Trophoblast cell (in vitro differentiated cells and primary cell): ENCODE results near the gene WRAP73.

Experiments used
- DNase-seq, 2 donors: peaks; one replicate each; pipeline ENCODE4 v3.0.0-alpha.2; 2016
- H2AFZ ChIP-seq: 2 replicates; pipeline ENCODE4 v1.6.1; 2013; ENCODE audit warnings: low read length, moderate library complexity, mild to moderate bottlenecking; ENCODE audit not compliant: insufficient read depth, poor library complexity
- H2AK5ac ChIP-seq: 2 replicates; pipeline ENCODE4 v1.6.1; 2013; ENCODE audit warnings: mild to moderate bottlenecking, low read length
- H2BK120ac ChIP-seq: 2 replicates; pipeline ENCODE4 v1.6.1; 2013; ENCODE audit warnings: low read length, mild to moderate bottlenecking, moderate library complexity; ENCODE audit not compliant: insufficient read depth, poor library complexity
- H2BK12ac ChIP-seq: 2 replicates; pipeline ENCODE4 v1.6.1; 2013; ENCODE audit warnings: mild to moderate bottlenecking, low read length, moderate library complexity
- H2BK5ac ChIP-seq: 2 replicates; pipeline ENCODE4 v1.6.1; 2013; ENCODE audit warnings: low read length, low read depth, moderate library complexity, mild to moderate bottlenecking; ENCODE audit not compliant: poor library complexity
- H3K14ac ChIP-seq: 2 replicates; pipeline ENCODE4 v1.6.1; 2013; ENCODE audit warnings: mild to moderate bottlenecking, low read length
- H3K18ac ChIP-seq: 2 replicates; pipeline ENCODE4 v1.6.1; 2013; ENCODE audit warnings: mild to moderate bottlenecking, low read length
- H3K23ac ChIP-seq: 2 replicates; pipeline ENCODE4 v1.6.1; 2013; ENCODE audit warnings: low read length
- H3K27ac ChIP-seq: 2 replicates; pipeline ENCODE4 v1.5.1; 2013; ENCODE audit warnings: low read depth, mild to moderate bottlenecking, inconsistent platforms, low read length, moderate library complexity
- H3K27me3 ChIP-seq: 2 replicates; pipeline ENCODE4 v1.6.1; 2013; ENCODE audit warnings: inconsistent platforms, mild to moderate bottlenecking, low read length, moderate library complexity; ENCODE audit not compliant: insufficient read depth
- H3K36me3 ChIP-seq, 2 experiments: 1 replicate in 1 of 2; 2 replicates in 1 of 2; pipeline ENCODE4 v1.6.1; 2013; ENCODE audit warnings: low read length in 2 of 2, mild to moderate bottlenecking in 2 of 2, moderate library complexity in 1 of 2; ENCODE audit not compliant: insufficient read depth in 2 of 2, control insufficient read depth in 1 of 2
- H3K4ac ChIP-seq: 2 replicates; pipeline ENCODE4 v1.6.1; 2013; ENCODE audit warnings: low read depth, mild to moderate bottlenecking, low read length, moderate library complexity
- H3K4me1 ChIP-seq, 2 experiments: 1 replicate in 1 of 2; 2 replicates in 1 of 2; pipeline ENCODE4 v1.6.1; 2013; ENCODE audit warnings: low read length in 2 of 2, mild to moderate bottlenecking in 2 of 2, moderate library complexity in 1 of 2; ENCODE audit not compliant: insufficient read depth in 2 of 2, control insufficient read depth in 1 of 2
- H3K4me2 ChIP-seq: 2 replicates; pipeline ENCODE4 v1.6.1; 2013; ENCODE audit warnings: inconsistent platforms, mild to moderate bottlenecking, low read length, moderate library complexity
- H3K4me3 ChIP-seq: 2 replicates; pipeline ENCODE4 v1.5.1; 2013; ENCODE audit warnings: mild to moderate bottlenecking, low read depth, low read length, inconsistent platforms
- H3K79me1 ChIP-seq: one replicate; pipeline ENCODE4 v1.6.1; 2013; ENCODE audit warnings: low read length
- H3K79me2 ChIP-seq: 2 replicates; pipeline ENCODE4 v1.6.1; 2013; ENCODE audit warnings: low read length, mild to moderate bottlenecking; ENCODE audit not compliant: control insufficient read depth, insufficient read depth, poor library complexity
- H3K9ac ChIP-seq: 2 replicates; pipeline ENCODE4 v1.6.1; 2013; ENCODE audit warnings: mild to moderate bottlenecking, low read length
- H3K9me3 ChIP-seq: 2 replicates; pipeline ENCODE4 v1.6.1; 2013; ENCODE audit warnings: low read depth, mild to moderate bottlenecking, control low read depth, inconsistent platforms, low read length; ENCODE audit not compliant: insufficient read depth
- H4K12ac ChIP-seq: 2 replicates; pipeline ENCODE4 v1.6.1; 2013; ENCODE audit warnings: low read depth, mild to moderate bottlenecking, low read length, moderate library complexity
- H4K8ac ChIP-seq: 2 replicates; pipeline ENCODE4 v1.6.1; 2013; ENCODE audit warnings: low read depth, mild to moderate bottlenecking, low read length, moderate library complexity
- H4K91ac ChIP-seq: one replicate; pipeline ENCODE4 v1.6.1; 2013; ENCODE audit warnings: low read depth, mild to moderate bottlenecking, low read length, moderate library complexity
- WGBS: extraction: QIAGEN DNeasy Blood & Tissue Kit; methylation state at CpG from one replicate; pipeline ENCODE4 v1.1.7; 2013; ENCODE audit warnings: missing lambda C conversion rate; ENCODE audit not compliant: insufficient read length, insufficient coverage; ENCODE audit errors: extremely low coverage; 5-methylcytosine and 5-hydroxymethylcytosine counted together

Gene WRAP73

DNA sequence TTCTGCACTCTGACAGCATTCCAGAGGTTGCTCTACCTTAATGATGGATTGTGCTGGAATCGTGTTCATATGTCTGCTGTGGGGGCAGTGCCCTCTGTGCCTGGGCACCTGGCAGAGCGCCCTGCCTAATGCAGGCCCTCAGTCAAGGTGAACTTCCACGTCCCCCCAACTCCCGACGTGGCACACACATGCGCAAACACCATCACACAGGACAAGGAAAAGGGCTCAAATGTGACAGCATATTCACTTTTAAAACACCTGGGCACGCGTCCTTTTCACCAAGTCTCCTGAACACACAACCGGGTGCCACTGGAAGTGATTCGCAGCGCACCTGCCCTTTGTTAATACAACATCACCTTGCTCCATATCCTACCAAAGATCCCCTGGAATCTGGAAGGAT, 13.4 kb downstream of the WRAP73 start:
- DNase-seq, result no peak
- H3K4ac ChIP-seq, result no peak overlapping the region
- no peak overlapping the region for H3K4me2 ChIP-seq
- H3K27ac ChIP-seq, result no peak overlapping the region
- no peak overlapping the region for H2BK120ac ChIP-seq
- H2BK5ac ChIP-seq, result no peak overlapping the region
- H4K91ac ChIP-seq, result no peak overlapping the region
- H3K79me2 ChIP-seq, result no peaks in the 10 kb centered on the region
- no peak overlapping the region for H3K9ac ChIP-seq
- H2AK5ac ChIP-seq, result no peak overlapping the region
- H3K4me3 ChIP-seq, result no peak overlapping the region
- H3K4me1 ChIP-seq, result no peaks in the 10 kb centered on the region
- no peaks in the 10 kb centered on the region for H3K27me3 ChIP-seq
- no peaks in the 10 kb centered on the region for H3K79me1 ChIP-seq
- H3K23ac ChIP-seq, result no peak overlapping the region
- no peak overlapping the region for H3K18ac ChIP-seq
- H3K14ac ChIP-seq, result no peak overlapping the region
- H3K36me3 ChIP-seq, result peaks cover 48 to 69% of the 10 kb centered on the region in 2 experiments
- no peak overlapping the region for H4K12ac ChIP-seq
- H2BK12ac ChIP-seq, result no peak overlapping the region
- H3K9me3 ChIP-seq, result peaks cover 1% of the 10 kb centered on the region
- no peak overlapping the region for H2AFZ ChIP-seq
- WGBS, result no CpG with 5 or more reads among the region's 11 CpGs
- H4K8ac ChIP-seq, result no peak overlapping the region

DNA sequence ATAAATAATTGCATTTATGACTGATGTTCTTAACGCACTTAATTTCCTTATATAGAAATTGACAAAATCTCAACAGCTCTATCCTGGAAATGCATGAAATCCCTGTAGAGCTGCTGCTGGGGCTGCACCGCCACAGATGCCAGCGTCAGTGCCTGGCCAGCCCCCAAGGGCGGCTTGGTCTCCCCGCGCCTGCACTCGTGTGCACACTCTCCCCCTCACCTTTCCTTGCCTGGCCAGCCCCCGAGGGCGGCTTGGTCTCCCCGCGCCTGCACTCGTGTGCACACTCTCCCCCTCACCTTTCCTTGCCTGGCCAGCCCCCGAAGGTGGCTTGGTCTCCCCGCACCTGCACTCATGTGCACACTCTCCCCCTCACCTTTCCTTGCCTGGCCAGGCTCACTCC, 13.8 kb downstream of the WRAP73 start:
- no peak overlapping the region for H2AFZ ChIP-seq
- DNase-seq, result no peak
- no peak overlapping the region for H2BK12ac ChIP-seq
- H4K8ac ChIP-seq, result no peak overlapping the region
- H3K9ac ChIP-seq, result no peak overlapping the region
- WGBS, result no CpG with 5 or more reads among the region's 14 CpGs
- no peaks in the 10 kb centered on the region for H3K79me1 ChIP-seq
- no peak overlapping the region for H3K27ac ChIP-seq
- no peaks in the 10 kb centered on the region for H3K27me3 ChIP-seq
- no peak overlapping the region for H2BK120ac ChIP-seq
- H3K14ac ChIP-seq, result no peak overlapping the region
- H3K36me3 ChIP-seq, result peaks cover 48 to 73% of the 10 kb centered on the region in 2 experiments
- no peaks in the 10 kb centered on the region for H3K79me2 ChIP-seq
- H2AK5ac ChIP-seq, result no peak overlapping the region
- H3K9me3 ChIP-seq, result peaks cover 1% of the 10 kb centered on the region
- no peak overlapping the region for H3K4ac ChIP-seq
- no peak overlapping the region for H4K91ac ChIP-seq
- no peak overlapping the region for H3K4me2 ChIP-seq
- no peaks in the 10 kb centered on the region for H3K4me1 ChIP-seq
- H3K23ac ChIP-seq, result no peak overlapping the region
- no peak overlapping the region for H4K12ac ChIP-seq
- no peak overlapping the region for H3K18ac ChIP-seq
- no peak overlapping the region for H2BK5ac ChIP-seq
- H3K4me3 ChIP-seq, result no peak overlapping the region

DNA sequence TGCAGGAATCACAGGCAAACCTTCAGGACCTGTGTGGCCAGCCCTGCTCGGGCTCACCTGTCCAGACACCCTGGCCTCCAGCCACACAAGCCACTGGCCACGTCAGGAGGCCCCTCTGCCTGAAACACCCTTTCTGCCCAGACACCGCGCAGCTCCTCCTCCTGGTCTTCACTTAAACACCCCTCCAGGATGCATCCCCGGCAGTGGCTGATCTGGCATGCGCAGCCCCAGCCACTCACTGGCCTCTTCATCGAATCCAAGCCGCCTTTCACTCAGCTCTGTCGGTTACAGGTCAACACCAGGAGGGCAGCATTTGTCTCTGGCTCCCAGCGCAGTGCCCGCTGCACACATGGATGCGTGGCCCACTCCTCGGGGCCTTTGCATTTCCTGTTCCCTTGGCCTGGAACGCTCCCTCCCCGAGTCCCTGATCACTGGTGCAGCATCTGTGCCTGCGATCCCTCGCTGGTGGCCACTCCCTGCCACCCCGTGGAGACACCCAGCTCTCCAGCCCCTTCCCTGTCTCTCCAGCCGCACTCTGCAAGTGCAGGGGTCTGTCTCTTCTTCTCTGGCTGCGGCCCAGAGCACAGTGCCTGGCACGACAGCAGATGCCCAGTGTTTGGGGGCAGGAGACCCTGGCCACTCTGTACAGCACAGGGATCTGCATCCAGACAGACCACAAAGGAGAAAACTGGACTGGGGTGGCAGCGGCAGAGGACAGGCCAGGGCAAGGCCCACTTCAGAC, 15.7 kb downstream of the WRAP73 start:
- Histone ChIP-seq H3K4me3 (no peak overlapping the region), H3K4me1 (no peaks in the 10 kb centered on the region), H2AFZ (no peak overlapping the region), H2BK120ac (no peak overlapping the region), H2BK12ac (no peak overlapping the region), H3K79me1 (no peaks in the 10 kb centered on the region), H2BK5ac (no peak overlapping the region), H3K14ac (no peak overlapping the region), H3K23ac (no peak overlapping the region), H3K9me3 (peaks cover 1% of the 10 kb centered on the region), H4K8ac (no peak overlapping the region), H3K79me2 (no peaks in the 10 kb centered on the region), H3K9ac (no peak overlapping the region), H2AK5ac (no peak overlapping the region), H3K4me2 (no peak overlapping the region), H3K4ac (no peak overlapping the region), H3K27me3 (no peaks in the 10 kb centered on the region), H4K12ac (no peak overlapping the region), H3K27ac (no peak overlapping the region), H4K91ac (no peak overlapping the region), H3K18ac (no peak overlapping the region), H3K36me3 (peaks cover 55 to 81% of the 10 kb centered on the region in 2 experiments)
- no CpG with 5 or more reads among the region's 22 CpGs for WGBS
- DNase-seq, result no peak

DNA sequence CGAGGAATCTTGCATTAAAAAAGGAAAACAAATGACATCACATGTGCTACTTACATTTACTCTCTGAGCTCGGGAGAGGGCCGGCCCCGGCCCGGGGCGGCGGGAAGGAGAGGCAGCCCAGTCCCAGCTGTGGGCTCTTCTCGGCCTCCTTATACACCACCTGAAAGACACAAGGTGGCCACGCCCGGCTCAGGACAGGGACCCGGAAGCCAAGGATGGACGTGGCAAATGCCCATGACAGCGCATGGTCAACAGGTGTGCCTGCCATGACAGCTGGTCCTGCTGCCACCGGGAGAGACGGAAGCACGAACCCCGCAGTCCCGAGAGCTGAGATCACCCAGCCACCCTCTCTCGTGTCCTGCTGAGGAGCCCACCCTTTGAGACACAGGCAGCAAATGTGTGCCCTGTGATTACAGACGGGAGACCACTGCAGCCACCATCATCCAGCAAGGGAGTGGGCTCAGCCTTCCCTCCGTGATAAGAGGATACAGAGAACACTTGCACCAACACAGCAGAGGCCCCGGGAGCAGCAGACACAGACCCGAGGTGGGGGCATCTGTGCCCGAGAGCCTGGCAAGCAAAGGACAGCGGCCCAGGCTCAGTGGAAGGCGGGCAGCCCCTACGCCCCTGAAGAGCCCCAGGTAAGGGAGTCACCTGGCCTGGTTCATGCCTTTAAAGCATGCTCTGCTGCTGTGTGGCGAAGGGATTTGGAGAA, 16.4 kb downstream of the WRAP73 start:
- H3K9ac ChIP-seq, result no peak overlapping the region
- WGBS, result no CpG with 5 or more reads among the region's 28 CpGs
- H3K4me1 ChIP-seq, result no peaks in the 10 kb centered on the region
- no peaks in the 10 kb centered on the region for H3K79me2 ChIP-seq
- H2AFZ ChIP-seq, result no peak overlapping the region
- no peak overlapping the region for H3K18ac ChIP-seq
- no peak overlapping the region for H4K12ac ChIP-seq
- no peak overlapping the region for H3K27ac ChIP-seq
- no peak for DNase-seq
- peaks cover 1% of the 10 kb centered on the region for H3K9me3 ChIP-seq
- H3K23ac ChIP-seq, result no peak overlapping the region
- H2BK120ac ChIP-seq, result no peak overlapping the region
- H4K8ac ChIP-seq, result no peak overlapping the region
- peaks cover 57 to 84% of the 10 kb centered on the region in 2 experiments for H3K36me3 ChIP-seq
- H3K4me2 ChIP-seq, result no peak overlapping the region
- no peak overlapping the region for H3K4me3 ChIP-seq
- no peak overlapping the region for H2AK5ac ChIP-seq
- no peaks in the 10 kb centered on the region for H3K79me1 ChIP-seq
- H3K4ac ChIP-seq, result no peak overlapping the region
- H2BK12ac ChIP-seq, result no peak overlapping the region
- H4K91ac ChIP-seq, result no peak overlapping the region
- H2BK5ac ChIP-seq, result no peak overlapping the region
- H3K14ac ChIP-seq, result no peak overlapping the region
- H3K27me3 ChIP-seq, result no peaks in the 10 kb centered on the region
